Subcutaneous adipose tissue (tissue), 4 donors: ENCODE data around the gene WNK1. TPM values are rescaled to one million over a fixed set of nuclear protein-coding genes. Genes with fewer than 3 reads are reported as not detected.

Experiments
- total RNA-seq, 4 donors: library from RNA; depleted of rRNA; stranded (reverse); fragments of >200 nt; gene quantifications; one replicate each; pipeline ENCODE4 v1.1.0, GENCODE V29; 2016
- TF ChIP-seq, protein P1 (sequence below): fragments of 450-650 bp; IDR thresholded peaks from one replicate; pipeline ENCODE4 v1.5.1; 2016; ENCODE audit warnings: low read depth, mild to moderate bottlenecking, control low read depth, antibody characterized with exemption, moderate library complexity

Gene WNK1
- total RNA-seq, 4 donors from 2014 or later, result 208 to 631 (median 301) TPM

DNA sequence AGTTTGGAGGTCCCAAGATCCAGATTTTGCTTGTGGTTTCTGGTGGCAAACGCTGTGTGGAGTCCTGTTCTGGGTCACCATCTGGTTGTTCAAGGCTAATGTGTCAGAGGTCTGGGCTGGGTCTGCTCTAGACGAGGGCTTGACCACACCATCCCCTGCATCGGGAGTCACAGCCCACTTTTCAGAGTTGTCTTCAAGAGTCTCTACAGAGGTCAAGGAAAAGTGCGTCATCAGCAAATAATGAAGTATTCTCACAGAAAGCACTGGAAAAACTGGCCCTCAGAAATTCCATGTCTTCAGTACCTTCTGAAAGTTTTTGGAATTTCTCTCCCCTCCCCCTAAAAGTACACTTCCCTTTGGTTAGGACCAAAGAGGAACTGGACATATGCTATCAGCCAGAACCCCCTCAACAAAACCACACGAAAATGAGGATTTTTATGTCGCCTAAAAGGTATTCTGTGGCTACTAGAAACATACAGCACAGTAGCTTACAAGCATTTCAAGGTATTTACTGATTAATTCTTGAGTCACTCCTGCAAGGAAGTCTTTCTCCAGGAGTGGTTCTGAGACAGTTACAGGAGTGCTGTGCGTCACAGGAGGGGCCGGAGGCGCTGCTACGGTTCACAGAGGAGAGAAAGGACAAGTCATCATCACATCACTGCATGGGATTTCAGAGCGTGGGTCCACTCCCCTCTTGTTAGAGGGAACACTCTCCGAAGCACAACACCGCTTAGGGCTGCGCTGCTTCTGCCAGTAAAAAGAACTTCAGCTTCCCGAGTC, 161.7 kb downstream of the WNK1 start:
- TF ChIP-seq, protein P1, sequence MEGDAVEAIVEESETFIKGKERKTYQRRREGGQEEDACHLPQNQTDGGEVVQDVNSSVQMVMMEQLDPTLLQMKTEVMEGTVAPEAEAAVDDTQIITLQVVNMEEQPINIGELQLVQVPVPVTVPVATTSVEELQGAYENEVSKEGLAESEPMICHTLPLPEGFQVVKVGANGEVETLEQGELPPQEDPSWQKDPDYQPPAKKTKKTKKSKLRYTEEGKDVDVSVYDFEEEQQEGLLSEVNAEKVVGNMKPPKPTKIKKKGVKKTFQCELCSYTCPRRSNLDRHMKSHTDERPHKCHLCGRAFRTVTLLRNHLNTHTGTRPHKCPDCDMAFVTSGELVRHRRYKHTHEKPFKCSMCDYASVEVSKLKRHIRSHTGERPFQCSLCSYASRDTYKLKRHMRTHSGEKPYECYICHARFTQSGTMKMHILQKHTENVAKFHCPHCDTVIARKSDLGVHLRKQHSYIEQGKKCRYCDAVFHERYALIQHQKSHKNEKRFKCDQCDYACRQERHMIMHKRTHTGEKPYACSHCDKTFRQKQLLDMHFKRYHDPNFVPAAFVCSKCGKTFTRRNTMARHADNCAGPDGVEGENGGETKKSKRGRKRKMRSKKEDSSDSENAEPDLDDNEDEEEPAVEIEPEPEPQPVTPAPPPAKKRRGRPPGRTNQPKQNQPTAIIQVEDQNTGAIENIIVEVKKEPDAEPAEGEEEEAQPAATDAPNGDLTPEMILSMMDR, result no peak

GRCh38 chr12:915090-915489, 162.7 kb downstream of the WNK1 start:
- TF ChIP-seq, protein P1, result no peak

DNA sequence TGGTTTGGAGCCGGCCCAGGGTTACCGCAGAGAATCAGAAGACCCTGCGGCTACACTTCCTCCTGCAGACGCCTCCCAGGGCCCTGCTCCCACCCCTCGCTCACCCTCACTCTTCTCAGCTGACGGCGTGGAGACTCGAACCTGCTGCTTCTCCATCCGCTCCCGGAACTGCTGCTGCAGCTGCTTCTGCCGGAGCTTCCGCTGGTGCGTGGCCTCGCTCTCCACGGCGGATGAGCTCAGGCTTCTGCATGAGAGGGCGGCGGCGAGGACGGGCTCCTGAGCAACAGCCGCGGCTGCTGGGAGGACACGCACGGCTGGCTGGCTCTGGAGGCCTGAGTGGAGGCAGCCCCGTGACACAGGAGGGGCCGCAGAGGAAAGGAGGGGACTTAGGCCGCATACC, 163.9 kb downstream of the WNK1 start:
- TF ChIP-seq, protein P1, result no peak

DNA sequence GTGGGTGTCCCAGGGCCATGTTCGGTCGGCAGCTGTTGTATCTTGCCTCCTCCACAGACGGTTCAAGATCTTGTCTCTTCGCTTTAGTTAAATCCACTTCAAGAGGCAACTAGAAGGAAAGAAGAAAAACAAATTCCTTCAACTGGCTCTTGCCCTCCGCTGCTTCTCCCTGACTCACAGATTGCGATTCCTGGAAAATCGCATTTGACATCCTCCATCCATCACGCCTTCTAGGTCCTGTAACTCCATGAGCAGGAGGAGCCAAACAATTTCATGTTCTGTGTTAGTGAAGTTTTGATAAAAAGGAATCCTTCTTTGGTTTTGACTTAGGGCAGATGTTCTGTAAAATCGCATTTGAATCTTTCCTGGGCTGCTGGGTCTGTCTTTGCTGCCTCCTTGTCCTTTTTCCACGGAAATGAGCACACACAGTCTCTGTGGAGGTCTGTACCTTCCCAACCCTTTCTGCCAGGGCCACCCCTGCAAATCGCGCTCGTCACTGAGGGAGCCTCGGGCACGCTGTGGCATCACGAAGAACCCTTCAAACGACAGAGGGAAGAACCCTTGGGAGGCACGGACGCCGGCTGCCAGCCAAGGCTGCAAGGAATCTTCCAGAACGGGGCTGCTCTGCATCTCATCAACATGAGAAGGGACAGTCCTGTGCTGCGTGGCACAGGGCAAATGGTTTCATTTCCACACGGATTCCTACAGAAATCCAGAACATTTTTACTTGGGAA, 164.5 kb downstream of the WNK1 start:
- TF ChIP-seq, protein P1, result no peak

GRCh38 chr12:920676-921075, 168.3 kb downstream of the WNK1 start:
- TF ChIP-seq, protein P1, result no peak

GRCh38 chr12:922285-922684, 169.9 kb downstream of the WNK1 start:
- TF ChIP-seq, protein P1, result no peak

- TF ChIP-seq, protein P1, result no peak
These were observed 174.3 kb downstream of the WNK1 start for GRCh38 chr12:926641-927040.
